Sigmoid colon (tissue), 4 donors: ENCODE measurements around the gene EFHD2.

Source experiments
- EP300 ChIP-seq, 4 donors: sonication (generic); formaldehyde crosslinking; IDR thresholded peaks; one replicate each; pipeline ENCODE4 v1.6.1; 2017; ENCODE audit warnings: antibody characterized with exemption in 4 of 4
- POLR2A ChIP-seq, 2 donors: fragments of 450-650 bp; IDR thresholded peaks; one replicate each; pipeline ENCODE4 v1.6.1; 2016; ENCODE audit warnings: antibody characterized with exemption in 2 of 2, mild to moderate bottlenecking in 2 of 2, moderate library complexity in 2 of 2
- POLR2AphosphoS5 ChIP-seq, 4 donors: sonication (generic); formaldehyde crosslinking; IDR thresholded peaks; one replicate each; pipeline ENCODE4 v1.6.1; 2017; ENCODE audit warnings: antibody characterized with exemption in 4 of 4
- TF ChIP-seq, protein P1 (sequence below), 4 experiments: fragments of 450-650 bp in 3 of 4; fragments of 200-600 bp in 1 of 4; IDR thresholded peaks; one replicate each; pipeline ENCODE4 v1.5.1; 2016 to 2019; ENCODE audit warnings: antibody characterized with exemption in 4 of 4, mild to moderate bottlenecking in 3 of 4, moderate library complexity in 2 of 4

DNA sequence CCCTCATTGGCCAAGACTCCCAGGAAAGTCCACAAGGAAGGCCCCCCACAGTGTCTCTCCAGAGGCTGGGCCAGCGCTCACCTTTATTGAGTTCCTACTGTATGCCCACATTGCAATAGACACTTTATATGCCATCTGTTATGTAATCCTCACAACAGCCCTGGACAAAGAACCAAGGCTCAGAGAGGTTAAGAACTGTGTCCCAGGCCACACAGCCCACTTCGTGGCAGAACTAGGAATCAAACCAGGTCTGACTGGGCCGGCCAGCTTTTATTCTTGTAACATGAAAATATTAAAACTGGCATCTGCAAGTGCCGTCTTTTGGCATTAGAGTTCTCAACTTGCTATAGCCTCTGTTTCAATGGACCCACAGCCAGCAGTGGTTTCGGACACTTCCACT is 33.1 kb downstream of the EFHD2 start:
- TF ChIP-seq POLR2A (IDR thresholded peaks at IDR 0.05): no peak
- TF ChIP-seq, protein P1, sequence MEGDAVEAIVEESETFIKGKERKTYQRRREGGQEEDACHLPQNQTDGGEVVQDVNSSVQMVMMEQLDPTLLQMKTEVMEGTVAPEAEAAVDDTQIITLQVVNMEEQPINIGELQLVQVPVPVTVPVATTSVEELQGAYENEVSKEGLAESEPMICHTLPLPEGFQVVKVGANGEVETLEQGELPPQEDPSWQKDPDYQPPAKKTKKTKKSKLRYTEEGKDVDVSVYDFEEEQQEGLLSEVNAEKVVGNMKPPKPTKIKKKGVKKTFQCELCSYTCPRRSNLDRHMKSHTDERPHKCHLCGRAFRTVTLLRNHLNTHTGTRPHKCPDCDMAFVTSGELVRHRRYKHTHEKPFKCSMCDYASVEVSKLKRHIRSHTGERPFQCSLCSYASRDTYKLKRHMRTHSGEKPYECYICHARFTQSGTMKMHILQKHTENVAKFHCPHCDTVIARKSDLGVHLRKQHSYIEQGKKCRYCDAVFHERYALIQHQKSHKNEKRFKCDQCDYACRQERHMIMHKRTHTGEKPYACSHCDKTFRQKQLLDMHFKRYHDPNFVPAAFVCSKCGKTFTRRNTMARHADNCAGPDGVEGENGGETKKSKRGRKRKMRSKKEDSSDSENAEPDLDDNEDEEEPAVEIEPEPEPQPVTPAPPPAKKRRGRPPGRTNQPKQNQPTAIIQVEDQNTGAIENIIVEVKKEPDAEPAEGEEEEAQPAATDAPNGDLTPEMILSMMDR (IDR thresholded peaks at IDR 0.05): no peak
- TF ChIP-seq EP300 (IDR thresholded peaks at IDR 0.05): no peak
- TF ChIP-seq POLR2AphosphoS5 (IDR thresholded peaks at IDR 0.05): no peak
